KMS-11 (cell line): ENCODE data around the gene AK1.

Experiments
- H2AFZ ChIP-seq: fragments of 200-600 bp; sonication (generic); 2 replicates; pipeline ENCODE4 v1.6.1; 2016; ENCODE audit warnings: antibody characterized with exemption, mixed run types, low read depth
- H3K27ac ChIP-seq: fragments of 200-600 bp; sonication (generic); 2 replicates; pipeline ENCODE4 v1.6.1; 2016; ENCODE audit warnings: mild to moderate bottlenecking, mixed run types
- H3K27me3 ChIP-seq: fragments of 200-600 bp; sonication (generic); 2 replicates; pipeline ENCODE4 v1.6.1; 2017; ENCODE audit warnings: mild to moderate bottlenecking, low read depth, mixed run types, moderate library complexity; ENCODE audit not compliant: insufficient read depth
- H3K36me3 ChIP-seq: fragments of 200-600 bp; sonication (generic); 2 replicates; pipeline ENCODE4 v1.6.1; 2017; ENCODE audit warnings: mild to moderate bottlenecking, mixed run types; ENCODE audit not compliant: insufficient read depth
- H3K4me1 ChIP-seq: fragments of 200-600 bp; sonication (generic); 2 replicates; pipeline ENCODE4 v1.6.1; 2016; ENCODE audit warnings: mild to moderate bottlenecking, low read depth, mixed run types; ENCODE audit not compliant: poor library complexity, severe bottlenecking
- H3K4me2 ChIP-seq: fragments of 200-600 bp; sonication (generic); 2 replicates; pipeline ENCODE4 v1.7.0; 2016; ENCODE audit warnings: mild to moderate bottlenecking, mixed run types
- H3K4me3 ChIP-seq: fragments of 200-600 bp; sonication (generic); IDR thresholded peaks from 2 replicates; pipeline ENCODE4 v1.6.1; 2017; ENCODE audit warnings: low read depth, low read length, mixed read lengths; ENCODE audit not compliant: insufficient read depth
- H3K79me2 ChIP-seq: fragments of 200-600 bp; sonication (generic); 2 replicates; pipeline ENCODE4 v1.6.1; 2016; ENCODE audit warnings: low read depth, mixed run types; ENCODE audit not compliant: insufficient read depth
- H3K9ac ChIP-seq: fragments of 200-600 bp; sonication (generic); 2 replicates; pipeline ENCODE4 v1.6.1; 2016; ENCODE audit warnings: mild to moderate bottlenecking, mixed run types
- H4K20me1 ChIP-seq: fragments of 200-600 bp; sonication (generic); 2 replicates; pipeline ENCODE4 v1.6.1; 2016; ENCODE audit warnings: mild to moderate bottlenecking, mixed run types; ENCODE audit not compliant: insufficient read depth
- CTCF ChIP-seq: fragments of 200-600 bp; sonication (generic); conservative IDR thresholded peaks from 2 replicates; pipeline ENCODE4 v1.6.1; 2017; ENCODE audit warnings: low read depth, mild to moderate bottlenecking, antibody characterized with exemption, low read length, moderate library complexity, mixed read lengths

The AK1 gene

GRCh38 chr9:127835991-127836516 is 41.4 kb downstream of the AK1 start:
- H3K27ac ChIP-seq = no peak overlapping the region
- H3K9ac ChIP-seq = no peak overlapping the region
- 0 out of 2 replicates have a peak, but pooled peaks cover 3% of the 10 kb centered on the region for H3K27me3 ChIP-seq
- H3K4me3 ChIP-seq = no peak overlapping the region
- no peak overlapping the region for H3K4me2 ChIP-seq
- H3K4me1 ChIP-seq = no peaks in the 10 kb centered on the region
- H3K79me2 ChIP-seq = no peaks in the 10 kb centered on the region
- H3K36me3 ChIP-seq = no peaks in the 10 kb centered on the region
- H4K20me1 ChIP-seq = no peaks in the 10 kb centered on the region
- TF ChIP-seq CTCF = no peak
- H2AFZ ChIP-seq = no peak overlapping the region

GRCh38 chr9:127833555-127833954 is 43.9 kb downstream of the AK1 start:
- Histone ChIP-seq H3K9ac (no peak overlapping the region), H3K4me2 (no peak overlapping the region), H3K36me3 (no peaks in the 10 kb centered on the region), H3K4me3 (no peak overlapping the region), H3K79me2 (no peaks in the 10 kb centered on the region), H4K20me1 (no peaks in the 10 kb centered on the region), H3K27ac (no peak overlapping the region), H3K27me3 (0 out of 2 replicates have a peak, but pooled peaks cover 3% of the 10 kb centered on the region), H2AFZ (no peak overlapping the region), H3K4me1 (no peaks in the 10 kb centered on the region)
- no peak for TF ChIP-seq CTCF

GRCh38 chr9:127832248-127832647 is 45.2 kb downstream of the AK1 start:
- H3K9ac ChIP-seq = no peak overlapping the region
- H3K4me1 ChIP-seq = no peaks in the 10 kb centered on the region
- H3K4me2 ChIP-seq = no peak overlapping the region
- H3K27me3 ChIP-seq = 0 out of 2 replicates have a peak, but pooled peaks cover 3% of the 10 kb centered on the region
- H3K4me3 ChIP-seq = no peak overlapping the region
- no peak overlapping the region for H2AFZ ChIP-seq
- no peaks in the 10 kb centered on the region for H3K79me2 ChIP-seq
- TF ChIP-seq CTCF = no peak
- no peaks in the 10 kb centered on the region for H3K36me3 ChIP-seq
- no peak overlapping the region for H3K27ac ChIP-seq
- H4K20me1 ChIP-seq = no peaks in the 10 kb centered on the region

- Histone ChIP-seq H4K20me1 (no peaks in the 10 kb centered on the region), H3K79me2 (no peaks in the 10 kb centered on the region), H3K4me1 (no peaks in the 10 kb centered on the region), H3K9ac (no peak overlapping the region), H3K4me3 (no peak overlapping the region), H3K27ac (no peak overlapping the region), H2AFZ (no peak overlapping the region), H3K36me3 (no peaks in the 10 kb centered on the region), H3K27me3 (no peaks in the 10 kb centered on the region), H3K4me2 (no peak overlapping the region)
- no peak for TF ChIP-seq CTCF
Measured at GRCh38 chr9:127829205-127829906, 48.1 kb downstream of the AK1 start.
